HG03521 (cell line): Measurements from ENCODE around the gene VTI1A.

Experiments
- ATAC-seq: cut with Tn5 transposase; IDR thresholded peaks from one replicate; pipeline ENCODE4 v1.9.1; 2021; ENCODE audit warnings: mild to moderate bottlenecking, moderate library complexity; ENCODE audit not compliant: unreplicated experiment

Gene VTI1A

GRCh38 chr10:112671743-112672142 lies 224.7 kb downstream of the VTI1A start:
- no peak for ATAC-seq

GRCh38 chr10:112672706-112673105 lies 225.7 kb downstream of the VTI1A start:
- ATAC-seq, result no peak

- no peak for ATAC-seq
Measured at GRCh38 chr10:112675560-112676083, 228.6 kb downstream of the VTI1A start.

GRCh38 chr10:112677689-112678088 lies 230.7 kb downstream of the VTI1A start:
- ATAC-seq, result no peak

GRCh38 chr10:112678581-112678980 lies 231.6 kb downstream of the VTI1A start:
- ATAC-seq, result no peak

GRCh38 chr10:112678987-112679386 lies 232.0 kb downstream of the VTI1A start:
- no peak for ATAC-seq

GRCh38 chr10:112679392-112679791 lies 232.4 kb downstream of the VTI1A start:
- ATAC-seq, result no peak

- ATAC-seq, result no peak
Measured at GRCh38 chr10:112680586-112680985, 233.6 kb downstream of the VTI1A start.

- ATAC-seq, result no peak
Measured at GRCh38 chr10:112687647-112688046, 240.6 kb downstream of the VTI1A start.

GRCh38 chr10:112689327-112690072 lies 242.5 kb downstream of the VTI1A start:
- no peak for ATAC-seq

GRCh38 chr10:112695539-112695938 lies 248.5 kb downstream of the VTI1A start:
- ATAC-seq, result no peak

- ATAC-seq, result no peak
Measured at GRCh38 chr10:112696592-112696991, 249.6 kb downstream of the VTI1A start.

- ATAC-seq, result no peak
Measured at GRCh38 chr10:112698133-112698817, 251.3 kb downstream of the VTI1A start.

GRCh38 chr10:112698818-112699164 lies 251.8 kb downstream of the VTI1A start:
- ATAC-seq, result no peak

- no peak for ATAC-seq
Measured at GRCh38 chr10:112700215-112700671, 253.2 kb downstream of the VTI1A start.

GRCh38 chr10:112701211-112701877 lies 254.3 kb downstream of the VTI1A start:
- ATAC-seq, result no peak

GRCh38 chr10:112701878-112702255 lies 254.9 kb downstream of the VTI1A start:
- ATAC-seq, result no peak

- no peak for ATAC-seq
Measured at GRCh38 chr10:112706577-112706976, 259.6 kb downstream of the VTI1A start.

- no peak for ATAC-seq
Measured at GRCh38 chr10:112708461-112708860, 261.4 kb downstream of the VTI1A start.

- no peak for ATAC-seq
Measured at GRCh38 chr10:112710528-112710927, 263.5 kb downstream of the VTI1A start.

- ATAC-seq, result no peak
Measured at GRCh38 chr10:112711366-112711765, 264.4 kb downstream of the VTI1A start.

- ATAC-seq, result no peak
Measured at GRCh38 chr10:112712536-112712935, 265.5 kb downstream of the VTI1A start.
